GM12878 (cell line): ENCODE data around the gene DMAP1. TPM values are rescaled to one million over a fixed set of nuclear protein-coding genes. Genes with fewer than 3 reads are reported as not detected.

ENCODE experiments used
- ATAC-seq: fragments of 200-7000 bp; cut with Tn5 transposase; 3 replicates; pipeline ENCODE4 v1.9.1; 2020; ENCODE audit warnings: mild to moderate bottlenecking, moderate library complexity
- BruUV-seq: library from RNA; stranded (reverse); fragments of 400-500 nt; replicated peaks from 2 replicates; lab custom pipeline; 2021; lab: Mats Ljungman, UMichigan
- CTCF ChIA-PET: fragments of 300-600 bp; sonication (Branson Sonifier 250); formaldehyde crosslinking; extraction: SDS; loops from one replicate; lab custom pipeline; 2021; ENCODE audit warnings: inconsistent platforms; lab: Yijun Ruan, JAX
- POLR2A ChIA-PET: fragments of 350-600 bp; formaldehyde crosslinking; extraction: SDS; loops from one replicate; lab custom pipeline; 2021; ENCODE audit warnings: inconsistent platforms; lab: Charles Lee
- RAD21 ChIA-PET: fragments of 300-600 bp; sonication (Branson Sonifier 250); formaldehyde crosslinking; loops from one replicate; lab custom pipeline; 2023; ENCODE audit warnings: antibody characterized with exemption; ENCODE audit not compliant: unreplicated experiment; lab: Charles Lee
- SMC1A ChIA-PET: fragments of 300-600 bp; sonication (Branson Sonifier 250); formaldehyde crosslinking; loops from one replicate; lab custom pipeline; 2023; ENCODE audit not compliant: unreplicated experiment, uncharacterized antibody; lab: Charles Lee
- DNase-seq: peaks from one replicate; pipeline ENCODE4 v3.0.0-alpha.2; 2011; ENCODE audit warnings: low read depth, low spot score
- FAIRE-seq: peaks from 3 replicates; lab custom pipeline; 2011; peaks lifted over from hg19 to GRCh38; lab: Jason Lieb, UNC
- H2AFZ ChIP-seq: 2 replicates; pipeline ENCODE4 v1.6.0; 2011; ENCODE audit warnings: low read depth, low read length, control low read depth; ENCODE audit not compliant: control insufficient read depth
- H3K27ac ChIP-seq: 2 replicates; pipeline ENCODE4 v1.5.1; 2011; ENCODE audit warnings: control low read depth; ENCODE audit not compliant: control insufficient read depth, insufficient read depth
- H3K27me3 ChIP-seq, 2 experiments: replicated peaks in 1 of 2; 2 replicates each; pipeline versions ENCODE4 v1.6.0 to v1.6.1; 2011; ENCODE audit warnings: low read length in 1 of 2; ENCODE audit not compliant: control insufficient read depth in 2 of 2, insufficient read depth in 2 of 2
- H3K36me3 ChIP-seq, 2 experiments: 2 replicates each; pipeline ENCODE4 v1.5.1; 2011; ENCODE audit warnings: low read length in 1 of 2; ENCODE audit not compliant: control insufficient read depth in 2 of 2, insufficient read depth in 2 of 2
- H3K4me1 ChIP-seq: 2 replicates; pipeline ENCODE4 v1.6.1; 2011; ENCODE audit warnings: mild to moderate bottlenecking, low read length, moderate library complexity, mixed read lengths; ENCODE audit not compliant: control insufficient read depth, insufficient read depth
- H3K4me2 ChIP-seq: 2 replicates; pipeline ENCODE4 v1.6.0; 2011; ENCODE audit warnings: control low read depth; ENCODE audit not compliant: control insufficient read depth, insufficient read depth
- H3K4me3 ChIP-seq: fragments of 200-600 bp; sonication (generic); 2 replicates; pipeline ENCODE4 v1.5.1; 2016
- H3K79me2 ChIP-seq: 2 replicates; pipeline ENCODE4 v1.6.0; 2011; ENCODE audit warnings: low read length; ENCODE audit not compliant: control insufficient read depth, insufficient read depth
- H3K9ac ChIP-seq: 2 replicates; pipeline ENCODE4 v1.8.0; 2011; ENCODE audit warnings: low read length, control low read depth, mixed read lengths; ENCODE audit not compliant: control insufficient read depth, insufficient read depth
- H3K9me3 ChIP-seq: replicated peaks from 3 replicates; pipeline ENCODE4 v1.5.1; 2011; ENCODE audit warnings: mild to moderate bottlenecking, low read length; ENCODE audit not compliant: control insufficient read depth, insufficient read depth
- H4K20me1 ChIP-seq: 2 replicates; pipeline ENCODE4 v1.6.0; 2011; ENCODE audit not compliant: control insufficient read depth, insufficient read depth
- CBFB ChIP-seq: IDR thresholded peaks from 2 replicates; pipeline ENCODE4 v1.6.1; 2016; ENCODE audit warnings: antibody characterized with exemption, low read depth
- RELA ChIP-seq: fragments of 450-650 bp; IDR thresholded peaks from 2 replicates; pipeline ENCODE4 v1.8.0; 2014; ENCODE audit warnings: borderline replicate concordance; ENCODE audit not compliant: partially characterized antibody
- SP1 ChIP-seq: IDR thresholded peaks from one replicate; pipeline ENCODE4 v1.6.1; 2011; ENCODE audit warnings: low read depth, low read length
- WGBS: methylation state at CpG from one replicate; pipeline ENCODE4 v1.1.6; 2016; ENCODE audit warnings: low lambda C conversion rate; ENCODE audit not compliant: insufficient replicate concordance, insufficient coverage; ENCODE audit errors: missing lambda C conversion rate; 5-methylcytosine and 5-hydroxymethylcytosine counted together
- in situ Hi-C: fragments of 300-500 bp; cut with MboI; formaldehyde crosslinking; loops from 9 replicates; pipeline ENCODE4 v1.14.3; 2018; ENCODE audit warnings: mixed read lengths
- intact Hi-C: fragments of 100-400 bp; cut with micrococcal nuclease; formaldehyde crosslinking; loops from one replicate; pipeline ENCODE4 v1.14.2; 2022; ENCODE audit not compliant: unreplicated experiment
- polyA plus RNA-seq, 11 experiments: library from polyadenylated mRNA; depleted of rRNA in 4 of 11; unstranded in 6 of 11; stranded (reverse) in 5 of 11; fragments of >200 nt; fragmentation: Nextera tagmentation in 4 of 11; fragmentation: Illumina TruSeq in 1 of 11; extraction: Ambion mirVana in 4 of 11; extraction: Trizol in 1 of 11; gene quantifications; 1 replicate in 1 of 11; 2 replicates in 10 of 11; pipeline versions ENCODE4 v1.2.1 to v1.2.3, GENCODE V29; 2011 to 2016; ENCODE audit warnings: inconsistent platforms in 2 of 11, missing spikeins in 2 of 11, low read depth in 1 of 11
- total RNA-seq, 4 experiments: library from RNA; depleted of rRNA in 3 of 4; stranded (reverse); fragments of >200 nt in 3 of 4; fragmentation: Illumina TruSeq in 1 of 4; extraction: Trizol in 1 of 4; gene quantifications; 2 replicates each; pipeline versions ENCODE4 v1.2.1 to v1.2.3, GENCODE V29; 2013 to 2021
- TF ChIP-seq, protein P1 (sequence below): fragments of 450-650 bp; IDR thresholded peaks from 2 replicates; pipeline ENCODE4 v1.6.1; 2017; ENCODE audit warnings: borderline replicate concordance
- TF ChIP-seq, protein P2 (sequence below): fragments of 450-650 bp; IDR thresholded peaks from 2 replicates; pipeline ENCODE4 v1.6.1; 2018; ENCODE audit warnings: borderline replicate concordance, mild to moderate bottlenecking; ENCODE audit not compliant: partially characterized antibody

DMAP1 gene
- total and polyA plus RNA-seq, 10 of the 15 experiments (the other 5 are each of a cell fraction or from before 2014, with no cell fraction given): 1.9 to 59.1 (median 37.7) TPM

DNA sequence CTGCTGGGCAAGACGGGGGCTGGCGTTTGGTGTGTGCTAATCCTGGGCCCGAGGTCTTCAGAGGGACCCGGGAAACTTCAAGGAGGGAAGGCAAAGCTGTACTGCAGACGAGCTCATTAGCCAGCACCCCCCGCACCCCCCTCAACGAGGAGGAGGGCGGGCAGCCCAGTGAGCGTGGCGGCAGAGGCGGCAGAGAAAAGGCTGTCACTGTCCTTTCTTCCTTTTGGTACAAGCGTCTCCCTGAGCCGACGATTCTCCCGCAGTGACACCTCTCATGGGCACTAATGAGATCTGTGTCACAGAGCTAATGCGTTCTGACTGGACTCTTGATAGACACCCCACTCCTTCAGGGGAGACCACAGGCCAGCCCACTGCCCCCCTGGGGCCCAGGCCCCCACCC lies 29.5 kb downstream of the DMAP1 start:
- CTCF ChIA-PET: interaction anchor here (0.7 kb wide), 1 partner anchor 23 kb away, joined by 3 read pairs; no protein-coding TSS in a partner anchor

More for the DNA sequence above, 29.5 kb downstream of the DMAP1 start:
- WGBS: 90% methylated on average over 15 of the region's 16 CpGs
- H3K27ac ChIP-seq: no peak overlapping the region
- POLR2A ChIA-PET: no interaction called here
- H2AFZ ChIP-seq: no peak overlapping the region
- no peaks in the 10 kb centered on the region for H4K20me1 ChIP-seq
- H3K27me3 ChIP-seq: no peaks in the 10 kb centered on the region
- no peaks in the 10 kb centered on the region for H3K9me3 ChIP-seq
- no peak for ATAC-seq
- peaks cover 0 to 3% of the 10 kb centered on the region in 2 experiments; a peak in 2 of 4 replicates for H3K36me3 ChIP-seq
- BruUV-seq: no TSS peak
- no peak overlapping the region for H3K4me2 ChIP-seq
- no peak for FAIRE-seq
- in situ Hi-C loops: no loop called here
- RAD21 ChIA-PET: no interaction called here
- DNase-seq: no peak
- TF ChIP-seq, protein P1, sequence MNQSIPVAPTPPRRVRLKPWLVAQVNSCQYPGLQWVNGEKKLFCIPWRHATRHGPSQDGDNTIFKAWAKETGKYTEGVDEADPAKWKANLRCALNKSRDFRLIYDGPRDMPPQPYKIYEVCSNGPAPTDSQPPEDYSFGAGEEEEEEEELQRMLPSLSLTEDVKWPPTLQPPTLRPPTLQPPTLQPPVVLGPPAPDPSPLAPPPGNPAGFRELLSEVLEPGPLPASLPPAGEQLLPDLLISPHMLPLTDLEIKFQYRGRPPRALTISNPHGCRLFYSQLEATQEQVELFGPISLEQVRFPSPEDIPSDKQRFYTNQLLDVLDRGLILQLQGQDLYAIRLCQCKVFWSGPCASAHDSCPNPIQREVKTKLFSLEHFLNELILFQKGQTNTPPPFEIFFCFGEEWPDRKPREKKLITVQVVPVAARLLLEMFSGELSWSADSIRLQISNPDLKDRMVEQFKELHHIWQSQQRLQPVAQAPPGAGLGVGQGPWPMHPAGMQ: no peak
- TF ChIP-seq CBFB: no peak
- TF ChIP-seq, protein P2, sequence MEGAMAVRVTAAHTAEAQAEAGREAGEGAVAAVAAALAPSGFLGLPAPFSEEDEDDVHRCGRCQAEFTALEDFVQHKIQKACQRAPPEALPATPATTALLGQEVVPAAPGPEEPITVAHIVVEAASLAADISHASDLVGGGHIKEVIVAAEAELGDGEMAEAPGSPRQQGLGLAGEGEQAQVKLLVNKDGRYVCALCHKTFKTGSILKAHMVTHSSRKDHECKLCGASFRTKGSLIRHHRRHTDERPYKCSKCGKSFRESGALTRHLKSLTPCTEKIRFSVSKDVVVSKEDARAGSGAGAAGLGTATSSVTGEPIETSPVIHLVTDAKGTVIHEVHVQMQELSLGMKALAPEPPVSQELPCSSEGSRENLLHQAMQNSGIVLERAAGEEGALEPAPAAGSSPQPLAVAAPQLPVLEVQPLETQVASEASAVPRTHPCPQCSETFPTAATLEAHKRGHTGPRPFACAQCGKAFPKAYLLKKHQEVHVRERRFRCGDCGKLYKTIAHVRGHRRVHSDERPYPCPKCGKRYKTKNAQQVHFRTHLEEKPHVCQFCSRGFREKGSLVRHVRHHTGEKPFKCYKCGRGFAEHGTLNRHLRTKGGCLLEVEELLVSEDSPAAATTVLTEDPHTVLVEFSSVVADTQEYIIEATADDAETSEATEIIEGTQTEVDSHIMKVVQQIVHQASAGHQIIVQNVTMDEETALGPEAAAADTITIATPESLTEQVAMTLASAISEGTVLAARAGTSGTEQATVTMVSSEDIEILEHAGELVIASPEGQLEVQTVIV: no peak
- TF ChIP-seq SP1: no peak
- TF ChIP-seq RELA: no peak
- TF ChIP-seq, all 136 proteins: peak for 0
- SMC1A ChIA-PET: no interaction called here
- Histone ChIP-seq H3K9ac (no peak overlapping the region), H3K4me1 (no peaks in the 10 kb centered on the region), H3K4me3 (no peak overlapping the region), H3K79me2 (no peaks in the 10 kb centered on the region)
- intact Hi-C loops: no loop called here
